SK-N-SH (cell line): ENCODE results near the gene DLL4. TPM values are rescaled to one million over a fixed set of nuclear protein-coding genes. Genes with fewer than 3 reads are reported as not detected.

Experiments
- CTCF ChIA-PET: fragments of 300-600, 350-600 bp; formaldehyde crosslinking; extraction: SDS; loops from one replicate; lab custom pipeline; 2021; lab: Yijun Ruan, JAX
- POLR2A ChIA-PET: fragments of 350-600 bp; sonication (Branson Sonifier 250); formaldehyde crosslinking; extraction: SDS; loops from one replicate; lab custom pipeline; 2020; ENCODE audit warnings: antibody characterized with exemption, inconsistent platforms; lab: Yijun Ruan, JAX
- DNase-seq: peaks from one replicate; pipeline ENCODE4 v3.0.0; 2012
- H2AFZ ChIP-seq: fragments of 200-600 bp; sonication (generic); 2 replicates; pipeline ENCODE4 v1.8.1; 2016; ENCODE audit warnings: antibody characterized with exemption, mild to moderate bottlenecking, low read depth
- H3F3A ChIP-seq: fragments of 200-600 bp; sonication (generic); replicated peaks from 2 replicates; pipeline ENCODE3; 2016; ENCODE audit warnings: antibody characterized with exemption, mild to moderate bottlenecking; ENCODE audit not compliant: insufficient read depth
- H3K27ac ChIP-seq, 2 experiments: fragments of 200-500 bp in 1 of 2; fragments of 200-600 bp in 1 of 2; sonication (Bioruptor generic) in 1 of 2; sonication (generic), shearing (Covaris generic) in 1 of 2; 2 replicates each; pipeline versions ENCODE4 v1.5.1 to v1.6.1; 2014 to 2016; ENCODE audit warnings: low read depth in 2 of 2, inconsistent platforms in 1 of 2, low read length in 1 of 2, mild to moderate bottlenecking in 1 of 2, mixed read lengths in 1 of 2
- H3K27me3 ChIP-seq: fragments of 200-600 bp; sonication (generic), shearing (Covaris generic); 2 replicates; pipeline ENCODE4 v1.6.1; 2016; ENCODE audit warnings: mixed run types; ENCODE audit not compliant: insufficient read depth
- H3K36me3 ChIP-seq, 2 experiments: fragments of 200-500 bp in 1 of 2; fragments of 200-600 bp in 1 of 2; sonication (Bioruptor generic) in 1 of 2; sonication (generic) in 1 of 2; replicated peaks in 1 of 2; 2 replicates each; pipeline versions ENCODE3 to v1.5.1; 2014 to 2016; ENCODE audit warnings: low read length in 1 of 2, mild to moderate bottlenecking in 1 of 2; ENCODE audit not compliant: insufficient read depth in 2 of 2, control insufficient read depth in 1 of 2
- H3K4me1 ChIP-seq, 2 experiments: fragments of 200-500 bp in 1 of 2; fragments of 200-600 bp in 1 of 2; sonication (Bioruptor generic) in 1 of 2; sonication (generic), shearing (Covaris generic) in 1 of 2; 2 replicates each; pipeline versions ENCODE4 v1.5.1 to v1.6.1; 2014 to 2016; ENCODE audit warnings: low read depth in 1 of 2, low read length in 1 of 2, mixed run types in 1 of 2; ENCODE audit not compliant: insufficient read depth in 2 of 2, control insufficient read depth in 1 of 2
- H3K4me2 ChIP-seq: fragments of 200-600 bp; sonication (generic), shearing (Covaris generic); 2 replicates; pipeline ENCODE4 v1.6.1; 2017; ENCODE audit warnings: mixed run types
- H3K4me3 ChIP-seq, 2 experiments: fragments of 200-500 bp in 1 of 2; fragments of 200-600 bp in 1 of 2; sonication (Bioruptor generic) in 1 of 2; sonication (generic), shearing (Covaris generic) in 1 of 2; 2 replicates each; pipeline versions ENCODE4 v1.5.1 to v1.8.1; 2014 to 2016; ENCODE audit warnings: low read depth in 2 of 2, inconsistent platforms in 1 of 2, low read length in 1 of 2, mild to moderate bottlenecking in 1 of 2, mixed read lengths in 1 of 2, moderate library complexity in 1 of 2
- H3K79me2 ChIP-seq: fragments of 200-600 bp; sonication (generic); 2 replicates; pipeline ENCODE4 v1.8.1; 2017; ENCODE audit warnings: mild to moderate bottlenecking; ENCODE audit not compliant: insufficient read depth
- H3K9ac ChIP-seq: fragments of 200-600 bp; sonication (generic); 2 replicates; pipeline ENCODE4 v1.6.1; 2017; ENCODE audit warnings: mixed run types
- H3K9me2 ChIP-seq: fragments of 200-600 bp; sonication (generic); 2 replicates; pipeline ENCODE4 v1.6.1; 2017; ENCODE audit warnings: mixed run types
- H3K9me3 ChIP-seq: fragments of 200-600 bp; sonication (generic); 2 replicates; pipeline ENCODE4 v1.6.1; 2017; ENCODE audit warnings: mixed run types, mild to moderate bottlenecking, moderate library complexity
- H4K20me1 ChIP-seq: fragments of 200-600 bp; sonication (generic); 2 replicates; pipeline ENCODE4 v1.6.1; 2017; ENCODE audit warnings: mild to moderate bottlenecking, mixed run types; ENCODE audit not compliant: insufficient read depth
- ELF1 ChIP-seq: IDR thresholded peaks from 2 replicates; pipeline ENCODE4 v1.4.0; 2012
- FOXJ3 ChIP-seq: sonication (generic); formaldehyde crosslinking; IDR thresholded peaks from 2 replicates; pipeline ENCODE4 v1.5.1; 2020; ENCODE audit warnings: mild to moderate bottlenecking, missing genetic modification reagents
- GABPA ChIP-seq: IDR thresholded peaks from 2 replicates; pipeline ENCODE4 v1.4.0; 2012; ENCODE audit warnings: low read depth, mild to moderate bottlenecking
- JUND ChIP-seq: IDR thresholded peaks from 2 replicates; pipeline ENCODE4 v1.4.0; 2012
- MAX ChIP-seq: IDR thresholded peaks from 2 replicates; pipeline ENCODE4 v1.4.0; 2012; ENCODE audit warnings: low read depth
- NFIC ChIP-seq: IDR thresholded peaks from 2 replicates; pipeline ENCODE4 v1.4.0; 2012; ENCODE audit warnings: borderline replicate concordance
- RFX5 ChIP-seq: IDR thresholded peaks from 2 replicates; pipeline ENCODE4 v1.6.1; 2012; ENCODE audit warnings: mild to moderate bottlenecking, improper control_type of control experiment, low read length
- TCF12 ChIP-seq: IDR thresholded peaks from 2 replicates; pipeline ENCODE4 v1.4.0; 2012
- WGBS: methylation state at CpG from one replicate; pipeline ENCODE4 v1.1.6; 2017; ENCODE audit warnings: low lambda C conversion rate; 5-methylcytosine and 5-hydroxymethylcytosine counted together
- polyA plus RNA-seq, 3 experiments: library from polyadenylated mRNA; depleted of rRNA; stranded (reverse); fragments of >200 nt; gene quantifications; 2 replicates each; pipeline ENCODE4 v1.2.3, GENCODE V29; 2012
- TF ChIP-seq, protein P1 (sequence below): IDR thresholded peaks from 2 replicates; pipeline ENCODE4 v1.4.0; 2012; ENCODE audit warnings: low read depth, borderline replicate concordance
- TF ChIP-seq, protein P2 (sequence below): IDR thresholded peaks from 2 replicates; pipeline ENCODE4 v1.6.1; 2012; ENCODE audit warnings: mild to moderate bottlenecking, low read depth, low read length, moderate library complexity

The DLL4 gene
- polyA plus RNA-seq, 1 of the 3 experiments (the other 2 are of a cell fraction): 0.03 TPM

- TF ChIP-seq MAX (peak; percentile 92), NFIC (no peak), JUND (no peak), FOXJ3 (no peak), GABPA (no peak)
- TF ChIP-seq, protein P1, sequence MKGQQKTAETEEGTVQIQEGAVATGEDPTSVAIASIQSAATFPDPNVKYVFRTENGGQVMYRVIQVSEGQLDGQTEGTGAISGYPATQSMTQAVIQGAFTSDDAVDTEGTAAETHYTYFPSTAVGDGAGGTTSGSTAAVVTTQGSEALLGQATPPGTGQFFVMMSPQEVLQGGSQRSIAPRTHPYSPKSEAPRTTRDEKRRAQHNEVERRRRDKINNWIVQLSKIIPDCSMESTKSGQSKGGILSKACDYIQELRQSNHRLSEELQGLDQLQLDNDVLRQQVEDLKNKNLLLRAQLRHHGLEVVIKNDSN: peak; percentile 77
- TF ChIP-seq, protein P2, sequence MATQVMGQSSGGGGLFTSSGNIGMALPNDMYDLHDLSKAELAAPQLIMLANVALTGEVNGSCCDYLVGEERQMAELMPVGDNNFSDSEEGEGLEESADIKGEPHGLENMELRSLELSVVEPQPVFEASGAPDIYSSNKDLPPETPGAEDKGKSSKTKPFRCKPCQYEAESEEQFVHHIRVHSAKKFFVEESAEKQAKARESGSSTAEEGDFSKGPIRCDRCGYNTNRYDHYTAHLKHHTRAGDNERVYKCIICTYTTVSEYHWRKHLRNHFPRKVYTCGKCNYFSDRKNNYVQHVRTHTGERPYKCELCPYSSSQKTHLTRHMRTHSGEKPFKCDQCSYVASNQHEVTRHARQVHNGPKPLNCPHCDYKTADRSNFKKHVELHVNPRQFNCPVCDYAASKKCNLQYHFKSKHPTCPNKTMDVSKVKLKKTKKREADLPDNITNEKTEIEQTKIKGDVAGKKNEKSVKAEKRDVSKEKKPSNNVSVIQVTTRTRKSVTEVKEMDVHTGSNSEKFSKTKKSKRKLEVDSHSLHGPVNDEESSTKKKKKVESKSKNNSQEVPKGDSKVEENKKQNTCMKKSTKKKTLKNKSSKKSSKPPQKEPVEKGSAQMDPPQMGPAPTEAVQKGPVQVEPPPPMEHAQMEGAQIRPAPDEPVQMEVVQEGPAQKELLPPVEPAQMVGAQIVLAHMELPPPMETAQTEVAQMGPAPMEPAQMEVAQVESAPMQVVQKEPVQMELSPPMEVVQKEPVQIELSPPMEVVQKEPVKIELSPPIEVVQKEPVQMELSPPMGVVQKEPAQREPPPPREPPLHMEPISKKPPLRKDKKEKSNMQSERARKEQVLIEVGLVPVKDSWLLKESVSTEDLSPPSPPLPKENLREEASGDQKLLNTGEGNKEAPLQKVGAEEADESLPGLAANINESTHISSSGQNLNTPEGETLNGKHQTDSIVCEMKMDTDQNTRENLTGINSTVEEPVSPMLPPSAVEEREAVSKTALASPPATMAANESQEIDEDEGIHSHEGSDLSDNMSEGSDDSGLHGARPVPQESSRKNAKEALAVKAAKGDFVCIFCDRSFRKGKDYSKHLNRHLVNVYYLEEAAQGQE: no peak
These were observed 12.6 kb downstream of the DLL4 start (continued) for GRCh38 chr15:40941528-40942336.

DNA sequence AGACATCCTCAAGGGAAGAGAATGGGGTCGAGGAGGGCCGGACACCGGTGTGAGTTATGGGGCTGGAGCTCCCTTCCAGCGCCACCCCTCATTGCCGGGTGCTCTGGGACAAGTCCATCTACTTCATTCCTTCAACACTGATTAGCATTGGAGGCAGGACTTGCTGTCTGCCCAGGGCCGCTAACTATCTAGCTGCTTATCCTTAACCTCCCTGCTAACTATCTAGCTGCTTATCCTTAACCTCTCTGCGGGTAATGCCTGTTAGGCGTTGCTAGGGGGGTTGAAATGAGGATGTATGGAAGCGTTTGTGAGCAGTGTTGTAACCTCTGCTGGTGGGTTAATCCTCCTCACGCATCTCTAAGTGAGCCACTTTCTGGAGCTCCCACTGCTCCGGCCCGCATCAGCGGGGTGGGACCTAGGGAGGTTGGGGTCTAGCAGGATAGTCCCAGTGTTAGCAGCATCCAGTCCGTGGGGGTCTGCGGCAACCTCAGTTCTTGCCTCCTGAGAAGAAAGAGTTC is 13.3 kb downstream of the DLL4 start:
- Histone ChIP-seq H3K4me3 (peak overlapping the region; percentile 56 to 60), H3K9ac (peak overlapping the region; percentile 66), H3K9me3 (no peaks in the 10 kb centered on the region), H3K79me2 (no peaks in the 10 kb centered on the region), H4K20me1 (no peaks in the 10 kb centered on the region), H3K36me3 (no peaks in the 10 kb centered on the region), H3K27ac (peak overlapping the region; percentile 32 to 76; a peak in 3 of 4 replicates), H2AFZ (peak overlapping the region; percentile 91), H3K4me2 (peak overlapping the region; percentile 76), H3F3A (peaks cover 16% of the 10 kb centered on the region), H3K27me3 (no peaks in the 10 kb centered on the region), H3K4me1 (peaks cover 7 to 26% of the 10 kb centered on the region in 2 experiments; a peak in 2 of 4 replicates)
- 80% methylated on average over 14 of the region's 15 CpGs for WGBS
- POLR2A ChIA-PET: interaction anchor here (0.8 to 3.4 kb wide), 7 partner anchors 11 to 45 kb away, joined by 3 to 47 read pairs (median 4); partner anchors contain the start of gene CHAC1
- CTCF ChIA-PET: interaction anchor here (0.6 to 33.6 kb wide), 42 partner anchors 10 to 288 kb away, joined by 3 to 675 read pairs (median 5); partner anchors contain the start of genes CHAC1, CHP1, DLL4 and EXD1
- no peak for DNase-seq
- TF ChIP-seq ELF1: no peak
- no peak for TF ChIP-seq TCF12
- no peak for TF ChIP-seq RFX5
- TF ChIP-seq, all 33 proteins: peak for 0
- H3K9me2 ChIP-seq: no peaks in the 10 kb centered on the region
